ENCODE measurements around the gene C13orf46. TPM values are rescaled to one million over a fixed set of nuclear protein-coding genes. Genes with fewer than 3 reads are reported as not detected.

The C13orf46 gene
- total and polyA plus RNA-seq, 10 of the 15 experiments (the other 5 are each of a cell fraction or from before 2014, with no cell fraction given): 0.01 to 0.18 (median 0.09) TPM; not detected in 6

- CTCF ChIA-PET: no interaction called here
- no peak overlapping the region for H3K9ac ChIP-seq (ENCODE audit: control insufficient read depth, insufficient read depth, low read length)
- H4K20me1 ChIP-seq (ENCODE audit: control insufficient read depth, insufficient read depth): no peaks in the 10 kb centered on the region
- no peak for FAIRE-seq
- no peaks in the 10 kb centered on the region for H3K79me2 ChIP-seq (ENCODE audit: control insufficient read depth, insufficient read depth, low read length)
- DNase-seq (ENCODE audit: low read depth, low spot score): no peak
- no peak overlapping the region for H3K27ac ChIP-seq (ENCODE audit: control insufficient read depth, insufficient read depth)
- ATAC-seq: no peak
- no TSS peak for BruUV-seq (replicated peaks)
- POLR2A ChIA-PET: no interaction called here
- SMC1A ChIA-PET (ENCODE audit: uncharacterized antibody, unreplicated experiment): no interaction called here
- WGBS (ENCODE audit: insufficient coverage, insufficient replicate concordance, low lambda C conversion rate, missing lambda C conversion rate): 72% methylated on average over 19 of the region's 27 CpGs
- H3K9me3 ChIP-seq (replicated peaks; ENCODE audit: control insufficient read depth, insufficient read depth, low read length): peaks cover 7% of the 10 kb centered on the region; the same call in 1 of the 3 replicates
- no peak overlapping the region for H3K4me2 ChIP-seq (ENCODE audit: control insufficient read depth, insufficient read depth)
- in situ Hi-C loops (cut with MboI) (loop anchor here (5.0 kb wide), 1 partner anchor 267 kb away; no protein-coding TSS in a partner anchor), intact Hi-C loops (cut with micrococcal nuclease; ENCODE audit: unreplicated experiment) (no loop called here)
- no peaks in the 10 kb centered on the region for H3K36me3 ChIP-seq (ENCODE audit: control insufficient read depth in 2 of 2, insufficient read depth in 2 of 2, low read length in 1 of 2)
- no peak overlapping the region for H2AFZ ChIP-seq (ENCODE audit: control insufficient read depth, low read depth, low read length)
- H3K4me1 ChIP-seq (ENCODE audit: control insufficient read depth, insufficient read depth, low read length): no peaks in the 10 kb centered on the region
- RAD21 ChIA-PET (ENCODE audit: unreplicated experiment): no interaction called here
- TF ChIP-seq, protein P1, sequence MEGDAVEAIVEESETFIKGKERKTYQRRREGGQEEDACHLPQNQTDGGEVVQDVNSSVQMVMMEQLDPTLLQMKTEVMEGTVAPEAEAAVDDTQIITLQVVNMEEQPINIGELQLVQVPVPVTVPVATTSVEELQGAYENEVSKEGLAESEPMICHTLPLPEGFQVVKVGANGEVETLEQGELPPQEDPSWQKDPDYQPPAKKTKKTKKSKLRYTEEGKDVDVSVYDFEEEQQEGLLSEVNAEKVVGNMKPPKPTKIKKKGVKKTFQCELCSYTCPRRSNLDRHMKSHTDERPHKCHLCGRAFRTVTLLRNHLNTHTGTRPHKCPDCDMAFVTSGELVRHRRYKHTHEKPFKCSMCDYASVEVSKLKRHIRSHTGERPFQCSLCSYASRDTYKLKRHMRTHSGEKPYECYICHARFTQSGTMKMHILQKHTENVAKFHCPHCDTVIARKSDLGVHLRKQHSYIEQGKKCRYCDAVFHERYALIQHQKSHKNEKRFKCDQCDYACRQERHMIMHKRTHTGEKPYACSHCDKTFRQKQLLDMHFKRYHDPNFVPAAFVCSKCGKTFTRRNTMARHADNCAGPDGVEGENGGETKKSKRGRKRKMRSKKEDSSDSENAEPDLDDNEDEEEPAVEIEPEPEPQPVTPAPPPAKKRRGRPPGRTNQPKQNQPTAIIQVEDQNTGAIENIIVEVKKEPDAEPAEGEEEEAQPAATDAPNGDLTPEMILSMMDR (IDR thresholded peaks at IDR 0.05 in 2 of 3, conservative IDR thresholded peaks at IDR 0.05 in 1 of 3; ENCODE audit: control insufficient read depth in 2 of 3, extremely low read depth in 1 of 3, insufficient read depth in 1 of 3, low read depth in 3 of 3, low read length in 3 of 3): no peak
- no peak for TF ChIP-seq SMC3 (IDR thresholded peaks at IDR 0.05; ENCODE audit: borderline replicate concordance, low read length)
- TF ChIP-seq, protein P2, sequence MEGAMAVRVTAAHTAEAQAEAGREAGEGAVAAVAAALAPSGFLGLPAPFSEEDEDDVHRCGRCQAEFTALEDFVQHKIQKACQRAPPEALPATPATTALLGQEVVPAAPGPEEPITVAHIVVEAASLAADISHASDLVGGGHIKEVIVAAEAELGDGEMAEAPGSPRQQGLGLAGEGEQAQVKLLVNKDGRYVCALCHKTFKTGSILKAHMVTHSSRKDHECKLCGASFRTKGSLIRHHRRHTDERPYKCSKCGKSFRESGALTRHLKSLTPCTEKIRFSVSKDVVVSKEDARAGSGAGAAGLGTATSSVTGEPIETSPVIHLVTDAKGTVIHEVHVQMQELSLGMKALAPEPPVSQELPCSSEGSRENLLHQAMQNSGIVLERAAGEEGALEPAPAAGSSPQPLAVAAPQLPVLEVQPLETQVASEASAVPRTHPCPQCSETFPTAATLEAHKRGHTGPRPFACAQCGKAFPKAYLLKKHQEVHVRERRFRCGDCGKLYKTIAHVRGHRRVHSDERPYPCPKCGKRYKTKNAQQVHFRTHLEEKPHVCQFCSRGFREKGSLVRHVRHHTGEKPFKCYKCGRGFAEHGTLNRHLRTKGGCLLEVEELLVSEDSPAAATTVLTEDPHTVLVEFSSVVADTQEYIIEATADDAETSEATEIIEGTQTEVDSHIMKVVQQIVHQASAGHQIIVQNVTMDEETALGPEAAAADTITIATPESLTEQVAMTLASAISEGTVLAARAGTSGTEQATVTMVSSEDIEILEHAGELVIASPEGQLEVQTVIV (IDR thresholded peaks at IDR 0.05; ENCODE audit: borderline replicate concordance, partially characterized antibody): no peak
- TF ChIP-seq, protein P3, sequence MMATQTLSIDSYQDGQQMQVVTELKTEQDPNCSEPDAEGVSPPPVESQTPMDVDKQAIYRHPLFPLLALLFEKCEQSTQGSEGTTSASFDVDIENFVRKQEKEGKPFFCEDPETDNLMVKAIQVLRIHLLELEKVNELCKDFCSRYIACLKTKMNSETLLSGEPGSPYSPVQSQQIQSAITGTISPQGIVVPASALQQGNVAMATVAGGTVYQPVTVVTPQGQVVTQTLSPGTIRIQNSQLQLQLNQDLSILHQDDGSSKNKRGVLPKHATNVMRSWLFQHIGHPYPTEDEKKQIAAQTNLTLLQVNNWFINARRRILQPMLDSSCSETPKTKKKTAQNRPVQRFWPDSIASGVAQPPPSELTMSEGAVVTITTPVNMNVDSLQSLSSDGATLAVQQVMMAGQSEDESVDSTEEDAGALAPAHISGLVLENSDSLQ (IDR thresholded peaks at IDR 0.05): no peak
- no peak overlapping the region for H3K4me3 ChIP-seq
- H3K27me3 ChIP-seq (replicated peaks in 1 of 2; ENCODE audit: control insufficient read depth in 2 of 2, insufficient read depth in 2 of 2, low read length in 1 of 2): no peaks in the 10 kb centered on the region
These were observed 18.2 kb downstream of the C13orf46 start for GRCh38 chr13:113955691-113956090.
